Prostate gland (tissue), 2 donors: ENCODE data around the gene DNAH12.

Source experiments
- POLR2A ChIP-seq: fragments of 450-650 bp; IDR thresholded peaks from one replicate; pipeline ENCODE4 v1.6.1; 2016; ENCODE audit warnings: antibody characterized with exemption, mild to moderate bottlenecking
- POLR2AphosphoS5 ChIP-seq: sonication (generic); formaldehyde crosslinking; IDR thresholded peaks from one replicate; pipeline ENCODE4 v1.6.1; 2017; ENCODE audit warnings: antibody characterized with exemption
- TF ChIP-seq, protein P1 (sequence below), 4 experiments: fragments of 200-600 bp in 2 of 4; fragments of 450-650 bp in 2 of 4; sonication (generic) in 2 of 4; IDR thresholded peaks; 1 replicate in 3 of 4; 2 replicates in 1 of 4; pipeline ENCODE4 v1.5.1; 2016 to 2019; ENCODE audit warnings: antibody characterized with exemption in 4 of 4, mild to moderate bottlenecking in 2 of 4, moderate library complexity in 2 of 4

GRCh38 chr3:57252404-57252803, 291.7 kb downstream of the DNAH12 start:
- TF ChIP-seq, protein P1, sequence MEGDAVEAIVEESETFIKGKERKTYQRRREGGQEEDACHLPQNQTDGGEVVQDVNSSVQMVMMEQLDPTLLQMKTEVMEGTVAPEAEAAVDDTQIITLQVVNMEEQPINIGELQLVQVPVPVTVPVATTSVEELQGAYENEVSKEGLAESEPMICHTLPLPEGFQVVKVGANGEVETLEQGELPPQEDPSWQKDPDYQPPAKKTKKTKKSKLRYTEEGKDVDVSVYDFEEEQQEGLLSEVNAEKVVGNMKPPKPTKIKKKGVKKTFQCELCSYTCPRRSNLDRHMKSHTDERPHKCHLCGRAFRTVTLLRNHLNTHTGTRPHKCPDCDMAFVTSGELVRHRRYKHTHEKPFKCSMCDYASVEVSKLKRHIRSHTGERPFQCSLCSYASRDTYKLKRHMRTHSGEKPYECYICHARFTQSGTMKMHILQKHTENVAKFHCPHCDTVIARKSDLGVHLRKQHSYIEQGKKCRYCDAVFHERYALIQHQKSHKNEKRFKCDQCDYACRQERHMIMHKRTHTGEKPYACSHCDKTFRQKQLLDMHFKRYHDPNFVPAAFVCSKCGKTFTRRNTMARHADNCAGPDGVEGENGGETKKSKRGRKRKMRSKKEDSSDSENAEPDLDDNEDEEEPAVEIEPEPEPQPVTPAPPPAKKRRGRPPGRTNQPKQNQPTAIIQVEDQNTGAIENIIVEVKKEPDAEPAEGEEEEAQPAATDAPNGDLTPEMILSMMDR (IDR thresholded peaks at IDR 0.05) = no peak
- TF ChIP-seq POLR2AphosphoS5 (no peak), POLR2A (no peak)
